GM18519 (cell line): ENCODE results near the gene TBC1D2.
A peak's percentile ranks its signal among the peaks of the same experiment; 100 is the strongest.
"Not testable (repeated sequence)": the region's sequence is repeated elsewhere in the genome, so short reads cannot be mapped to it uniquely, and the experiment has no call there.

ENCODE experiments used
- ATAC-seq: cut with Tn5 transposase; IDR thresholded peaks from one replicate; pipeline ENCODE4 v1.9.1; 2021; ENCODE audit warnings: mild to moderate bottlenecking, moderate library complexity; ENCODE audit not compliant: unreplicated experiment, low FRiP score

TBC1D2 gene, protein sequence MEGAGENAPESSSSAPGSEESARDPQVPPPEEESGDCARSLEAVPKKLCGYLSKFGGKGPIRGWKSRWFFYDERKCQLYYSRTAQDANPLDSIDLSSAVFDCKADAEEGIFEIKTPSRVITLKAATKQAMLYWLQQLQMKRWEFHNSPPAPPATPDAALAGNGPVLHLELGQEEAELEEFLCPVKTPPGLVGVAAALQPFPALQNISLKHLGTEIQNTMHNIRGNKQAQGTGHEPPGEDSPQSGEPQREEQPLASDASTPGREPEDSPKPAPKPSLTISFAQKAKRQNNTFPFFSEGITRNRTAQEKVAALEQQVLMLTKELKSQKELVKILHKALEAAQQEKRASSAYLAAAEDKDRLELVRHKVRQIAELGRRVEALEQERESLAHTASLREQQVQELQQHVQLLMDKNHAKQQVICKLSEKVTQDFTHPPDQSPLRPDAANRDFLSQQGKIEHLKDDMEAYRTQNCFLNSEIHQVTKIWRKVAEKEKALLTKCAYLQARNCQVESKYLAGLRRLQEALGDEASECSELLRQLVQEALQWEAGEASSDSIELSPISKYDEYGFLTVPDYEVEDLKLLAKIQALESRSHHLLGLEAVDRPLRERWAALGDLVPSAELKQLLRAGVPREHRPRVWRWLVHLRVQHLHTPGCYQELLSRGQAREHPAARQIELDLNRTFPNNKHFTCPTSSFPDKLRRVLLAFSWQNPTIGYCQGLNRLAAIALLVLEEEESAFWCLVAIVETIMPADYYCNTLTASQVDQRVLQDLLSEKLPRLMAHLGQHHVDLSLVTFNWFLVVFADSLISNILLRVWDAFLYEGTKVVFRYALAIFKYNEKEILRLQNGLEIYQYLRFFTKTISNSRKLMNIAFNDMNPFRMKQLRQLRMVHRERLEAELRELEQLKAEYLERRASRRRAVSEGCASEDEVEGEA

DNA sequence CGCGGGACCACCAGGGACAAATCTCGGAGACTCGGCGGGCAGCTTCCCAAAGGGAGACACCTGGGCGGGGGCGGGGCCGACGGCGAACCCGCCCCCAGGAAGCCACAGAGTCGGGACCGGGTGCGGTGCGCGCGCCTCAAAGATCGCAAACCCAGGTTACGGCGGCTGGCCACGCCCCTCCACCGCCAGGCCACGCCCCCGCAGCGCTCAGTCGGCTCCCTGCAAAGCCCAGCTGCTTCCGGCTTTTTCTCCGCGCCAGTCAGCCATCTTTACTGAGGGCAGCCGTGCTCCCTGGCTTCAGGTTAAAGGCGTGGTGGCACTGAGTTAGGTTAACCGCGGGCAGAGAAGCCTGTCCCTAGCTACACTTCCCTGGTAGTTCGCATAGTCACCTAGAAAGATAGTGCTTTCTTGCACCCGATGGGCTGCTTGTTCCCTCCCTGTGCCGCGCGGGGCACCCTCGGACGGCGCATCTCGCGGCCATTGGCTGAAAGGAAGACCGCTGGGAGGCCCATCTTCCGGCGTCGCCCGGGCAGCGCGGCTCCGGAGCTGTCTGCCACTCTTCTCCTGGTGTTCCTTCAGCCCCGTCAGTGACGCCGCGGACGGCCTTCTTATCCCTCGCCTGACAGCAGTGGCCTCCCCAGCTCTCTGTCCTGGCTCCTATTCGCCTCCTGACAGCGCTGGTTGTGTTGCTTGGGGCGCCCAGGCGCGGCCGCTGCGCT, at the start of gene TBC1D2:
Gene TBC1D2, minus strand, starts transcription at position 72 of the 719 bp plus-strand sequence. CDS start 108 bp downstream, outside the sequence.
- peak; percentile 72 for ATAC-seq

DNA sequence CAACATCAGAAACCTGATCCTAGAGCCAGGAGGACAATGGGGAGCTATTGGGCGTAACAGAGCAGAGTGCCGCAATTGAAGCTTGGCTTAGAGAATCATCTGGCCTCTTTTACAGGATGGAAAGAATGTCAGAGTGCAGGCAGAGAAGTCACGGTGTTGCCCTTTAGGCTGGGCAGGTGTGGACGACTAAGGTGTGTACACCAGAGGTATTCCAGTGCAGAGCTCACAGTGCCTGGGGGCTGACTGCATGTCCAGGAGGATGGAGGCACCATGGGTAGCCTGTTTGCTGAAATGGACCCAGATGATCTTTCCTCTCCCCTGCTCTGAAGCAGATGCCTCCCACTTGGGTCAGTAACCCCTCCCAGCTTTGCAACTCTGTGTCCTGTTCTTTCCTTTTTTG, 48.9 kb upstream of the TBC1D2 start:
- ATAC-seq = no peak

DNA sequence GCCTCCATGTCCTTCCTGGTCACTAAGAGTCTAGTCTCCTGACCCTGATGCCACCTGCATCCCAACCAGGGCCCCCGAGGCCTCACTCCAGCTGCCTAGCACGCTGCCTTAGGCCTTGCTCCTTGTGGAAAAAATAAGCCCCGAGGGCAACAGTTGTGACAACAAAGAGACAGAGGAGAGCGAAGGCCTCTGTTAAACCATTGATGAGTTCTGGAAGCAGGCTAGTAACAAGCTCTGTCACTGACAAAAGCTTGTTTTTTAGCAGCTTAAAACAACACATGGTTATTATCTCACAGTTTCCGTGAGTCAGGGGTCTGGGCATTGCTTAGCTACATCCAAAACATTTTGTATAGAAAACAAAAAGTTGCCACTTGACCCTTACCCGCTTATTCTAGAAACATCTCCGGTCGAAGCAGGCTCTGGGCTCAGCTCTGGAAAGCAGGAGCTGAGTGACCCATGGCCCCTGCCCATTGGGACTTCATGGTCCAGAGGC, 48.2 kb upstream of the TBC1D2 start:
- no peak for ATAC-seq

DNA sequence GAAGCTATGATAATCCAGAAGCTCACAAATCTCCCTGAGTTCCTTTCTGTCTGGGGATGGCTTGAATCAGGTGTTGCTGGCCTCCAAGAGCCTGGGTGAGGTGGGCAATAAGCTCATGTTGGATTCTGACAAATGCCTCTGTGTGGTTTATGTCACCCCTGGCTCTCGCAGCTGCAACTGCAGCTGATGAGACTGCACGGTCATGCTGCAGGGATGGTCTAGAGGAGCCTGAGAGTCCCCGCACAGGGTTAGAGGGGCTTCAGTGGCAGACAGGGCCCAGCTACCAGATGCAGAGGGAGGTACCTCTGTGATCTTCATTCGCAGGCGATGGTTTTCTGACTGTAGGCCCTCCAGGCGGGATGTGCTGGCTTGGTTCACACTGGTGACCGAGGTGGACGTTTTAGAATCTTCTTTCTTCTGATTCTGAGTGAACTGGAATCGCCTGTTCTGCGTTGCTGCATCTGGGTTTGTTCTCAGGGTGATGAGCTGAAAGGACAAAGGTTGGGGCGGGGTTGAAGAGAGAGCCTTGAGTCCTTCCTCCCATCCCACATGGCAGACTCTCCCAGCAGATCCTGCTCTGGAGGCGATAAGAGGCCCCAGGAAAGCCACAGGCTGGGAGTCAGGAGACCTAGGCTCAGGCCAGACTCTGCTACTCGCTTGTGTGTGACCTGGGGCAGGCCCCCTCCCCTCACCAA, 47.6 kb upstream of the TBC1D2 start:
- no peak for ATAC-seq

DNA sequence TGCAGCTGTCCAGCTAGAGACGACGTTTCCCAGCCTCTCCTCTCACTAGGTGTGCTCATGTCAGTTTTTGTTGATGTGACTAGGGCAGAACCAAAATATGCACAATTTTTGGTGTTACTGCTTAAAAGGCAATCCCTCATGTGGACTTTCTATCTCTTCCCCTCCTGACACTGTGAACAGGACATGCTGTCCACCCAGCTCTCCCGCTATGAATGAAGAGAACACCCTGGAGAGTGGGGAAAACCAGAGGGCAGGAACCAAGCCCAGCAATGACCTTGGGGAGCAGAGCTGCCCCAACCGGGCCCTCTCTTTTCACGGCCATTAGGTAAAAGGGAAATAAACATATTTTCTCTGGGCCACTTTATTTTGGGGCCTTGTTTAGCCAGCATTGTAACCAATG, 46.7 kb upstream of the TBC1D2 start:
- ATAC-seq = no peak

DNA sequence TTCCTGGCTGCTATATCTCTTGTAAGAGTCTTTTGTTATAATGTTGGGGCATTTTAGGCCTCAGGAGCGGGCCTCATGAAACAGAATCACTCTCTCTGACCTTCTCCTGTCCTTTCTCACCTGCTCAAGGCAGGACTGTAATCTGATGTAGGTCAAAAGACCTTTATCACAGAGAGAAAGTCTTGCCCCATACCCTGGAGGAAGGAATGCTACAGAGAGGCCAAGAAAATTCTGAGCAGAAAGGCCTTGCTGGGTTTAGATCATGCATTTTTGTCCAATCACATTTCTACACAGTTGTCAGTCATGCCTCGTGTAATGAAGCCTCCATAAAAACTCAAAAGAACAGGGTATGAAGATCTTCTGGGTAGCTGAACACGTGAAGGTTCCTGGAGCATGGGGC, 45.2 kb upstream of the TBC1D2 start:
- ATAC-seq = no peak

DNA sequence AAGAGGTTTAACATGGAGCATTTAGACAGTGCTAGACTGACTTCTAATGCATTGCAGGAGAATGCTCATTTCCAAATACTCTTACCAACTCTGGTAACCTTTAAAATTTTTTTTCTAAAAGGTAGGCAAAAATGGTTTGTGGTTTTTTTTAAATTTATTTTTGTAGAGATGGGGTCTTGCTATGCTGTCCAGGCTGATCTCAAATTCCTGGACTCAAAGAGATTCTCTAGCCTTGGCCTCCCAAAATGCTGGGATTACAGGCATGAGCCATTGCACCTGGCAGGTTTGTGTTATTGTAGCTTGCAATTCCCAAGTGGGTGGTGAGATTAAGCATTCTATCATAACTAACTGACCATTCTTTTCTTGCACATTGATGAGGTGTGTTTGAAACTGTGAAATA, 43.0 kb upstream of the TBC1D2 start:
- ATAC-seq = no peak

DNA sequence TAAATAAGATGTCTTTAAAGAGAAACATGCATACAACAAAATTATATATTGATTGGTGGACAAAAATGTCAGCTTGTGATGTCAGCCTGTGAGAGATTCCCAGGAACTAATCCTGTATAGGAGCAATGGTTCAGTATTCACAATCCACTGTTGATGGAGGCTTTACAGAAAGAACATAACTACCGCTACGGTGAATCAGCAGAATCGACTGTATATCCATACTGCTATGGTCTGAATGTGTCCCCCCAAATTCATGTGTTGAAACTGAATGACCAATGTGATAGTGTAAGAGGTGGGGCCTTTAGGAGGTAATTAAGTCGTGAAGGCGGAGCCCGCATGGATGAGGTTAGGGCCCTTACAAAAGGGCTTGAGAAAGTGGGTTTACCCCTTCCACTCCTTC, 40.4 kb upstream of the TBC1D2 start:
- ATAC-seq = no peak

DNA sequence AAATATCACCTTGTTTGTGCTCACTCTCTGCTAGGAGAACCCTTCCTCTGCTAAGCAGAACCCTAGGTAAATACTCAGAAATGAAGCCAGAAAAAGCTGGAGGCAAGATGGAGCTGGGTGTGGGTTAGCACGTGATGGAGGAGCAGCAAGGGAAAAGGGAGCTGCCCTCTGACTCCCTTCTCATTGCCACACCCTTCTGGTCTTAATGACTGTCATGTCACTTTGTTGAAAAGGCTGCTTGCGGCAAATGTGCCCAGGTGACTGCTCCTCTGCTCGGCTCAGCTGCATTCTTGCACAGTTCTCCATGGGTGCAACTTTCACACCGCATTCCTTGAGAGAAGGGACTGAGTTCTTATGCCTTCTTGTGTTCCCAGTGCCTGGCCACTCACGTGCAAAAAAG, 36.4 kb upstream of the TBC1D2 start:
- no peak for ATAC-seq

DNA sequence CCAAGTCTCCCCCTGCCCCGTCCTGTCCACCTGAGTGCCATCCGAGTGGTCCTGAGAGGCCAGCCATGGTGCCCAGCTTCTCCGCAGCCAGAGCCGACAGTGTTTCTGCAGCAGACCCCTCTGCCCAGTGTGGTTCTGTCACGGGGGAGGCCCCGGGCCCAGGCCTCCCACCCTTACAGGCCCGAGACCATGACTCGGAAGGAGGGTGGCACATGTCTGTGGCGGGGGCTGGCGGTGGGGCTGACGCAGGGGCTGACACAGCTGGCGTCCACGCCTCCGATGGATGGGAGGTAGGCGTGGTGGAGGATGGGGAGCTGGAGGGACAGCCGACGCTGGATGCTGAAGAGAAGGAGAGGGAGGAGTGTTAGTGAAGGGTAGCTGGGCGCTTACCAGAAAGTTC, 35.0 kb upstream of the TBC1D2 start:
- ATAC-seq = no peak

DNA sequence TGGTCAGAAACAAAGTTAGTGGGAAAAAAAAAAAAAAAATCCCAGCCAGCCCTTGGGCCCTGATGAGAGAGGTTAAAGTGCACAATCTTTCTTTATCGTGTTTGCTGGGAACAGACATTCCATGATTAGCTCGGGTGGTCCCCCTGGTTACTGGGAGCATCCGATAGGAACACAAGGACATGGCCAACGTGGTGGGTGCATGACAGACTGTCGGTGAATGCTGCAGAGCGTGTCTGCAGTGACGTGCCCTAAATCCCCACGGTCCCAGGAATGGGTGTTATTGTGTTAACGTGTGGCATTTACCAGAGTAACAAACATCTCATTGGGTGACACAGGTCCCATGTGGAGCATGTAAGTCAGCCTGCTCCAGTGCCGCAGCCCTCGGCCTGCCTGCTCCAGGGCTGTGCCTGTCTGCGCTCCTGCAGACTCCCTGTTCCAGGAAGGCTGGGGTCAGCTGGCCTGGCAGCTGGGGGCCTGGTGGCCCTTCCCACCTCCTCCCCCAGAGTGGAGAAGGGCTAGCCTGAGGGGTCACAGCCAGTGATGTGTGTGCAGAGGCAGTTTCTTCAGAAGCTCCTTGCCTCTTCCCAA, 34.3 kb upstream of the TBC1D2 start:
- no peak for ATAC-seq

DNA sequence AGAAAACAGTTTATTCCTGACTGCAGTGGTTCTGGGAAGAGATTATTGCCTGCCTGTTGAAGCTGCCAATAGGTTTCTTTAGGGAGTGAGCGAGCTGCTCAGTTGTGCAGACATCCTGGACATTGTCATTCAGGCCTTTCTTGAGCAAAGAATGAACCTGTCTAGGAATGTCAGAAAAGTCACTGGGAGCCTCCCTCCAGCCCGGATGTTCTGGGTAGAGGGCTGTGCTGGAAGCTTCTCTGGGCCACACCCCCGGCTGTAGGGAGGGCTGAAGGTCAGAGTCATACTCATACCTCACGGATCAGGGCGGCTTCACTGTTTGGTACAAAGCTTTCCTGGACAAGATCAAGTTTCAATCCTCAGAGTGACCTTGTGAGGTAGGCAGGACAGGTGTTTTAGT, 33.4 kb upstream of the TBC1D2 start:
- ATAC-seq = no peak

DNA sequence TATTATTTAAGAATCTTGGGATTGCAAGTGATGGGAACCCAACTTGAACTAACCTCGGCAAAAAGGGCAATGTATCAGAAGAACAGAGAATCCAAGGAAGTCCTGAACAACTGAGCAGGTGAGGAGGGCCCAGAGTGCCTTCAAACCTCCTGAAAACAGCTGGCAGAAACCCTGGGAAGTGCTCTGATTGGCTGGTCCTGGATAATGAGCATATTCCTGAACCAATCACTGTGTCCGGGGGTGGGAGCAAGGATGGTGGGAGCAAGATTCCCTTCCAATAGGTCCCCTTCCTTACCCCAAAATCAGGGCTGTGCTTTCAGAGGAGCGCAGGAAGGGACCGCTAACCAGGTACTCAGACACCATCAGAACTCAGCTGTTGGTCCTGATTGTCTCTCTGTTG, 31.9 kb upstream of the TBC1D2 start:
- no peak for ATAC-seq

DNA sequence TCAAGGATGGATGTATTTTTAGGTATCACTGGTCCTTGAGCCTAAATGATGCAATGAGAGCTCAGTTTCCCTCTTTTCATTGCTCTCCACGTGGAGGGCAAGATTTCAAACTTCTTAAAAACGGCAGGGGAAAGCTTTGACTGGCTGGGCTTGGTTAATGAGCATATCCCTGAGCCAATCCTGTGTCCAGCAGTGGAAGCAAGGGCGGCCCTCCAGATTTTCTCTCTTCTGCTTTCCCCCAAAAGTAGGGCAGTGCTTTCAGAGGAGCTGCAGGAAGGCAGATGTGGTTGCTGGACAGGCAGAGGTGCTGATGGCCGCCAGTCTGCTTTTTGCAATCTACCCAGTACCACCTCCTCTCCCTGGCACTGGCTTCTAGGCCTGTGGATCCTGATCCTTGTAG, 30.0 kb upstream of the TBC1D2 start:
- ATAC-seq = no peak

DNA sequence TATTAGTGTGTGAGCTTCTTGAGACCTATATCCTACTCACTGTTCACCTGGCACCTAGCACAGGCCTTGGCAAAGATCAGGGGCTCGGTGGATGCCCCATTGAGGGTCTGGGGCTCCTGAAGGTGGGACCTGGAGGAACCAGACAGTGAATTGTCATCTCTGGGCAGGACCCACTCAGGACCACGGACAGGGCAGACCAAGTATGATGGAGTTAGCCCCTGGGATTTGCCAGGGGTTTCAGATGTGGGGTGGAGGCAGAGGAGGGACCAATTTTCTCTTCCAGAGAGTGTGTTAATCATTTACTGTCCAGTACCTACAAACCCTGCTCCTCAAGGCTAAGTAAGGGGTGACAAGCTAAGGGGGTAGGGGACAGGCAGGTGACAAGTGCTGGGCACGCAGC, 29.3 kb upstream of the TBC1D2 start:
- no peak for ATAC-seq

DNA sequence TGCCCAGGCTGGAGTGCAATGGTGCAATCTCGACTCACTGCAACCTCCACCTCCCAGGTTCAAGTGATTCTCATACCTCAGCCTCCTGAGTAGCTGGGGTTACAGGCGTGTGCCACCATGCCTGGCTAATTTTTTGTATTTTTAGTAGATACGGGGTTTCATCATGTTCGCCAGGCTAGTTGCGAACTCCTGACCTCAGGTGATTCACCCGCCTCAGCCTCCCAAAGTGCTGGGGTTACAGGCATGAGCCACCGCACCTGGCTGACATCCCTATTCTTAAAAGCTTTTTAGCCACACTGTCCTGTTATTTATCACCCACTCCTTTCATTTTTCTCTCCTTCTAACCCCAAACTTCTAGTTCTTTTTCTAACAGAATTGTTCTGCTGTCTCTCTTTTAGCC, 27.7 kb upstream of the TBC1D2 start:
- not testable (repeated sequence) for ATAC-seq

DNA sequence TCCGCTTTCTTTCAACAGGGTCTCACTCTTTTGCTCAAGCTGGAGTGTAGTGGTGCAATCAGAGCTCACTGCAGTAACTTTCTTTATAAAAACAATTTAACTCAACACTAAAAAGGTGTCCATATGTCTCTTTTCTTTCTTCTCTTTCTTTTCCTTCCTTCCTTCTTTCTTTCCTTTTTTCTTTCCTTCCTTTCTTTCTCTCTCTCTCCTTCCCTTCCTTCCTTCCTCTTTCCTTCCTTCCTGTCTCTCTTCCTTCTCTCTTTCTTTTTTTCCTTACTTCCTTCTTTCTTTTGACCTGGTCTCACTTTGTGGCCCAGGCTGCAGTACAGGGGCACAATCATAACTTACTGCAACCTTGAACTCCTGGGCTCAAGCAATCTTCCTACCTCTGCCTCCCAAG, 25.8 kb upstream of the TBC1D2 start:
- no peak for ATAC-seq

DNA sequence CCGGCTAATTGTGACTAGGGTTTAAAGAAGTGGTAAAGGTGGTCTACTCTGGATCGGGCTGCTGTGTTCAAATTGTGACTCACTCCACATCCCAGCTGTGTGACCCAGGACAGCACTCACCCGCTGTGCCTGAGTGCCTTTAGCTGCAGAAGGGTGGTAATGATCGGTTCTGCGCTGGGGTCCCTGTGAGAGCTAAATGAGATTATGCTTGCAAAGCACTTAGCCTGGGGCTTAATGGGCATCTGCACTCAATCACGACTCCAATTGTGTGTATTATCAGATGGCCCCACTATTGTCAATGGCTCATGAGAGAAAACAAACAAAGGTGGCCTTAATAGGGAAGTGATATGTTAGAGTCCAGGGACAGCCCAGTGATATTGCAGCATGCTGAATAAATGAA, 25.1 kb upstream of the TBC1D2 start:
- no peak for ATAC-seq

DNA sequence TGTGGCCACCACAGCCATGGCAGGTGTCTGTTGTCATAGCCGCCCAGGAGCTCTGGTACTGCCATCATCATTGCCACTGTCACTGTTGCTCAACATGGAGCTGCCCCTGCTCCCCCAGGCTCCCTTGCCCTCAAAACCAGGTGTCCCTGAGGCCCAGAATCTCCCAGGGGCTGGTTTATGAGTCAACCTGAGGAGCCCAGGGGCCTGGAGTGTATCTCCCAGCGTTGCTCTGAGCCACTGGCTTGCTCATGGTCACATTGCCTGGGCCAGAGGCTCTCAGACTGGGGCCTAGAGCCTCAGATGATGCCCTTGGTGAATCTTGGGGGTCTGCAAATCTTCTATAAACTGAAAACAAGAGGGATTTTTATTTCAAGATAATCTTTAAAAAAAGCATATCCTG, 24.7 kb upstream of the TBC1D2 start:
- ATAC-seq = no peak

DNA sequence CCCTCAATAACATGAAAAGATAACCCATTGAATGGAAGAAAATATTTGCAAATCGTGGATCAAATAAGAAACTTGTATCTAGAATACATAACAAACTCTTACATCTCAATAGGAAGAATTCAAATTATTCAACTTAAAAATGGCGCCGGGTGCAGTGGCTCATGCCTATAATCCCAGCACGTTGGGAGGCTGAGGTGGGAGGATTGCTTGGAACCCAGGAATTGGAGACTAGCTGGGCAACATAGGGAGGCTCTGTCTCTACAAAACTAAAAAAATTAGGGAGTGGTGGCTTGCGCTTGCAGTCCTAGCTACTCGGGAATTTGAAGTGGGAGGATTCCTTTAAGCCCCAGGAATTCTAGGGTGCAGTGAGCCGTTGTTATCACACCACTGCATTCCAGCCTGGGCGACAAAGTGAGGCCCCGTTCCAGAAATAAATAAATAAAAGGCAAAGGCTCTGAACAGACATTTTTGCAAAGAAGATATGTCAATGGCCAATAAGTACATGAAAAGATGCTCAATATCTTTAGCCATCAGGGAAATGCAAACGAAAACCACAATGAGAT, 21.5 kb upstream of the TBC1D2 start:
- ATAC-seq = no peak
